Neural cell (in vitro differentiated cells): ENCODE data around the gene ENTPD8.

Experiments used
- CTCF ChIP-seq: fragments of 450-650 bp; IDR thresholded peaks from 2 replicates; pipeline ENCODE4 v1.5.1; 2014; ENCODE audit warnings: antibody characterized with exemption, mild to moderate bottlenecking, moderate library complexity; ENCODE audit not compliant: poor library complexity, severe bottlenecking
- EP300 ChIP-seq: fragments of 450-650 bp; conservative IDR thresholded peaks from 2 replicates; pipeline ENCODE4 v1.6.1; 2014; ENCODE audit warnings: antibody characterized with exemption, mild to moderate bottlenecking, moderate library complexity; ENCODE audit not compliant: poor library complexity, severe bottlenecking
- SMC3 ChIP-seq: fragments of 450-650 bp; conservative IDR thresholded peaks from 2 replicates; pipeline ENCODE4 v1.6.1; 2014; ENCODE audit warnings: antibody characterized with exemption, mild to moderate bottlenecking, moderate library complexity; ENCODE audit not compliant: poor library complexity

- no peak for TF ChIP-seq SMC3
- no peak for TF ChIP-seq CTCF
- TF ChIP-seq EP300: no peak
Measured at GRCh38 chr9:137488906-137489305, 47.7 kb upstream of the ENTPD8 start.
